ENCODE measurements around the gene PLD5. TPM values are rescaled to one million over a fixed set of nuclear protein-coding genes. Genes with fewer than 3 reads are reported as not detected.

The PLD5 gene
- total RNA-seq, 1 experiment from 2014 or later, result not detected

DNA sequence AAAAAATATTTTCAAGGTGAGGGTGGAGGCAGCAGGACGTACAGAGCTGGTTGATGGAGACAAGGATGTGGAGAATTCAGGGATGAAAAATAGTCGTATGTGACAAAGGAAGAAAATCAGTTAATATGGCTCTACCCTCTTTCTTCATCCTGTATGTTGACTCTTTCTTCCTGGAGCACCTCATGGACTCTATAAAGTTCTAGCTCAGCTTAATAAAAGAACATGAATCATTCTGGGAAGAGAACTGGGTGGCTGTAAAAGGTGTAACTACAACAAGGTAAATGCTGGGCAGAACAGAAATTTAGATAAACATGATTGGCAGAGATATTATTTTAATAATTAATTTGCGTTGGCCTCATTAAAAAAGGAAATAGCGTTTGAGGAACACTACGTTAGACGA is 283.8 kb downstream of the PLD5 start:
- TF ChIP-seq, protein P1, sequence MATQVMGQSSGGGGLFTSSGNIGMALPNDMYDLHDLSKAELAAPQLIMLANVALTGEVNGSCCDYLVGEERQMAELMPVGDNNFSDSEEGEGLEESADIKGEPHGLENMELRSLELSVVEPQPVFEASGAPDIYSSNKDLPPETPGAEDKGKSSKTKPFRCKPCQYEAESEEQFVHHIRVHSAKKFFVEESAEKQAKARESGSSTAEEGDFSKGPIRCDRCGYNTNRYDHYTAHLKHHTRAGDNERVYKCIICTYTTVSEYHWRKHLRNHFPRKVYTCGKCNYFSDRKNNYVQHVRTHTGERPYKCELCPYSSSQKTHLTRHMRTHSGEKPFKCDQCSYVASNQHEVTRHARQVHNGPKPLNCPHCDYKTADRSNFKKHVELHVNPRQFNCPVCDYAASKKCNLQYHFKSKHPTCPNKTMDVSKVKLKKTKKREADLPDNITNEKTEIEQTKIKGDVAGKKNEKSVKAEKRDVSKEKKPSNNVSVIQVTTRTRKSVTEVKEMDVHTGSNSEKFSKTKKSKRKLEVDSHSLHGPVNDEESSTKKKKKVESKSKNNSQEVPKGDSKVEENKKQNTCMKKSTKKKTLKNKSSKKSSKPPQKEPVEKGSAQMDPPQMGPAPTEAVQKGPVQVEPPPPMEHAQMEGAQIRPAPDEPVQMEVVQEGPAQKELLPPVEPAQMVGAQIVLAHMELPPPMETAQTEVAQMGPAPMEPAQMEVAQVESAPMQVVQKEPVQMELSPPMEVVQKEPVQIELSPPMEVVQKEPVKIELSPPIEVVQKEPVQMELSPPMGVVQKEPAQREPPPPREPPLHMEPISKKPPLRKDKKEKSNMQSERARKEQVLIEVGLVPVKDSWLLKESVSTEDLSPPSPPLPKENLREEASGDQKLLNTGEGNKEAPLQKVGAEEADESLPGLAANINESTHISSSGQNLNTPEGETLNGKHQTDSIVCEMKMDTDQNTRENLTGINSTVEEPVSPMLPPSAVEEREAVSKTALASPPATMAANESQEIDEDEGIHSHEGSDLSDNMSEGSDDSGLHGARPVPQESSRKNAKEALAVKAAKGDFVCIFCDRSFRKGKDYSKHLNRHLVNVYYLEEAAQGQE (IDR thresholded peaks at IDR 0.05; ENCODE audit: insufficient read depth in 1 of 2, low read depth in 2 of 2, low read length in 1 of 2), result no peak
- TF ChIP-seq, protein P2, sequence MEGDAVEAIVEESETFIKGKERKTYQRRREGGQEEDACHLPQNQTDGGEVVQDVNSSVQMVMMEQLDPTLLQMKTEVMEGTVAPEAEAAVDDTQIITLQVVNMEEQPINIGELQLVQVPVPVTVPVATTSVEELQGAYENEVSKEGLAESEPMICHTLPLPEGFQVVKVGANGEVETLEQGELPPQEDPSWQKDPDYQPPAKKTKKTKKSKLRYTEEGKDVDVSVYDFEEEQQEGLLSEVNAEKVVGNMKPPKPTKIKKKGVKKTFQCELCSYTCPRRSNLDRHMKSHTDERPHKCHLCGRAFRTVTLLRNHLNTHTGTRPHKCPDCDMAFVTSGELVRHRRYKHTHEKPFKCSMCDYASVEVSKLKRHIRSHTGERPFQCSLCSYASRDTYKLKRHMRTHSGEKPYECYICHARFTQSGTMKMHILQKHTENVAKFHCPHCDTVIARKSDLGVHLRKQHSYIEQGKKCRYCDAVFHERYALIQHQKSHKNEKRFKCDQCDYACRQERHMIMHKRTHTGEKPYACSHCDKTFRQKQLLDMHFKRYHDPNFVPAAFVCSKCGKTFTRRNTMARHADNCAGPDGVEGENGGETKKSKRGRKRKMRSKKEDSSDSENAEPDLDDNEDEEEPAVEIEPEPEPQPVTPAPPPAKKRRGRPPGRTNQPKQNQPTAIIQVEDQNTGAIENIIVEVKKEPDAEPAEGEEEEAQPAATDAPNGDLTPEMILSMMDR (IDR thresholded peaks at IDR 0.05), result no peak
- no peak for TF ChIP-seq POLR2AphosphoS5 (IDR thresholded peaks at IDR 0.05; ENCODE audit: low read depth, low read length)
- TF ChIP-seq TCF7L2 (IDR thresholded peaks at IDR 0.05; ENCODE audit: low read depth, low read length), result no peak
- TF ChIP-seq SIN3A (IDR thresholded peaks at IDR 0.05; ENCODE audit: borderline replicate concordance, insufficient read depth, low read depth, low read length), result no peak
- Histone ChIP-seq H3K36me3 (ENCODE audit: control insufficient read depth, insufficient read depth, low read length) (no peaks in the 10 kb centered on the region), H3K4me1 (ENCODE audit: control insufficient read depth, insufficient read depth, low read length) (no peaks in the 10 kb centered on the region), H3K27ac (ENCODE audit: low read length) (no peak overlapping the region), H3K27me3 (ENCODE audit: control insufficient read depth, insufficient read depth, low read length) (no peaks in the 10 kb centered on the region), H3K4me3 (ENCODE audit: low read depth in 2 of 2, low read length in 2 of 2) (no peak overlapping the region), H3K9me3 (ENCODE audit: control insufficient read depth, insufficient read depth, low read depth, low read length) (peaks cover 4% of the 10 kb centered on the region; the same call in 1 of the 2 replicates)
- intact Hi-C loops (cut with micrococcal nuclease; ENCODE audit: unreplicated experiment), result no loop called here
- ChIA-PET CTCF (no interaction called here), POLR2A (no interaction called here)
- ATAC-seq (no peak), DNase-seq (ENCODE audit: low read depth, low spot score) (no peak)
- no TSS peak for BruUV-seq (replicated peaks)
- in situ Hi-C loops (cut with HindIII; ENCODE audit: low pct_unique_long_range_greater_than_20kb, low sequenced_read_pairs), result no loop called here

DNA sequence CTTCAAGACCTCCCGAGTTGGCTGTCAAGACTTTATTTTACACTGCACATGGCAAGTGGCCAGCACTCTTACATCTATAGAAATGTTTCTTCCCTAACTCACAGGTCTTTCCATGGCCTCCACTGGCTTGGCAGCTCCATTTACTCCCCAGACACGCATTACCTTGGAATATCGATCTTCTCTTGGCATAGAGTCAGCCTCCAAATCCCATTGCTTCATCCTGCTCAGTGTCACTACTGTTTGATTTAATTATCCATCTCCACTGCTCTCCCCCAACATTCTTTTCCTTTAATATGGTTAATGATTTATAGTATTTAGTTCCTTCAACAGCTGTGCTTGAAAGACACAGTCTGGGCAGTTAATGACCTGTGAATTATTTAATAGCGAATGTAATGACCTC is 284.4 kb downstream of the PLD5 start:
- Histone ChIP-seq H3K27me3 (ENCODE audit: control insufficient read depth, insufficient read depth, low read length) (no peaks in the 10 kb centered on the region), H3K9me3 (ENCODE audit: control insufficient read depth, insufficient read depth, low read depth, low read length) (peaks cover 4% of the 10 kb centered on the region; the same call in 1 of the 2 replicates), H3K36me3 (ENCODE audit: control insufficient read depth, insufficient read depth, low read length) (no peaks in the 10 kb centered on the region), H3K27ac (ENCODE audit: low read length) (no peak overlapping the region), H3K4me3 (ENCODE audit: low read depth in 2 of 2, low read length in 2 of 2) (no peak overlapping the region), H3K4me1 (ENCODE audit: control insufficient read depth, insufficient read depth, low read length) (no peaks in the 10 kb centered on the region)
- intact Hi-C loops (cut with micrococcal nuclease; ENCODE audit: unreplicated experiment), result no loop called here
- BruUV-seq (replicated peaks), result no TSS peak
- ChIA-PET POLR2A (no interaction called here), CTCF (no interaction called here)
- no peak for TF ChIP-seq SIN3A (IDR thresholded peaks at IDR 0.05; ENCODE audit: borderline replicate concordance, insufficient read depth, low read depth, low read length)
- TF ChIP-seq POLR2AphosphoS5 (IDR thresholded peaks at IDR 0.05; ENCODE audit: low read depth, low read length), result no peak
- TF ChIP-seq, protein P1 (IDR thresholded peaks at IDR 0.05; ENCODE audit: insufficient read depth in 1 of 2, low read depth in 2 of 2, low read length in 1 of 2), result no peak
- TF ChIP-seq, protein P2 (IDR thresholded peaks at IDR 0.05), result no peak
- TF ChIP-seq TCF7L2 (IDR thresholded peaks at IDR 0.05; ENCODE audit: low read depth, low read length), result no peak
- DNase-seq (ENCODE audit: low read depth, low spot score) (no peak), ATAC-seq (no peak)
- in situ Hi-C loops (cut with HindIII; ENCODE audit: low pct_unique_long_range_greater_than_20kb, low sequenced_read_pairs), result no loop called here

Measured in Panc1 (cell line).